ENCODE measurements around the gene CBR3.

The CBR3 gene

DNA sequence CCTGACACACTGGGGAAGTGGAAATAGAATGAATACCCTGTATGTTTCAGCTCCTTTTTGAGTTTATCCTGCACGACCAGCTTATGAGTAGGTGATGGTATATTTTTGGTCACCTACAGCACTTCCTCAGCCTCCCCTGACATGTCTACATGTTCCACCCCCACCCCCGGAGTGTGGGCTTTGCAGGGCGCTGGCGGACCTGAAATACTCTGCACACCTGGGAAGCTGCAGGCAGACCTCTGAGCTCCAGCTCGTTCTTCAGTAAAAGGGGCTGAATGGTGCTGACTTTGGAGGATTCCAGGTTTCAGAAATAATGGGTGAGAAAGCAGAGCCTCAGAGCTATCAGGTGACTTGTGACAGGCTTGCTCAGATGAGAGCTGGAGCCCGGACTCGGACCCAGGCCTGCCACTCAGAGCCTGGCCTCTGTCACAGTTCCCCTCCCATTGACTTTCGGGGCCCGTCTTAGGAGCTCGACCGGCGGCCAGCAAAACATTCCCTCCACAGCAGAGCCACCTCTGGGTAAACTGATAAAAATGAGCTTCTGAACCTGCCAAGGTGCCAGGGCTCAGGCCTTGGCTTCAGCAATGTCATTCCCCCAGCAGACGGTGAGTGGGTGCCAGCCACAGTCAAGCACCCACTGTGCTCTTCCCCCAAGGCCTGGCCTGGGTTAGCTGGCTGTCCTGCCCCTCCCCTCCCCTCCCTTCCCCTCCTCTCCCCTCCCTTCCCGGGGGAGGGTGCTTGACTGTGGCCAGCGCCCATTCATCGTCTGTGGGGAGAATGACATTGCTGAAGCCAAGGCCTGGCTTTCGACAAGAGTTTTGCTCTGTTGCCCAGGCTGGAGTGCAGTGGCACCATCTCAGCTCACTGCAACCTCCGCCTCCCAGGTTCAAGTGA lies 51.9 kb downstream of the CBR3 start:
- no peak for DNase-seq

DNA sequence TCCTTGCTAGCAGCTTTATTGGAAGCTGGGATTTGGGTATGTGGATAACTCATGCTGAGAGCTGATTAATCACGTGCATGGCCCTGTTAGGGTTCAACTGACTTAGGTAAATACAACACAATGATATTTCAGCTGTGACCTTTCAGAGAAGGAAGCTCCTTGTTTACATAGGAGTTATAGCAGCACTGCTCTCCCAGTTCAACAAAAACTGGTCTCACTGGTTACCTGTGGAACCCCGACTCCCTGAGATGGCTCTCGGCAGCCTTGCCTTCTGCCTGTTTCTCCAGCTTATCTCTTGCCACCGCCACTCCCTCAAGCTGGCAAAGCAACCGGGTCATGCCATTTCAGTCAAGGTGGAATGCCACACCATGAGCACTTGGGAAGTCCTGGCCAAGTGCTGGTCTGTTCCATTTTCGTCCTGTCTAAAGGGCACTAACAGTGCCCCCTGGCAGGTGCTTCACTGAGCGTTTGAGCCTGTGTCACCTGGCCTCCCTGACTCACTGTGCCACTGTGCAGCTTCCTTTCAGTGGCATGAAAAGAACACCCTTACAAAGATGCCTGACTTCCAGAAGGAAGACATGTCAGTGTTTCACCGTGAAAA lies 53.3 kb downstream of the CBR3 start:
- no peak for DNase-seq

DNA sequence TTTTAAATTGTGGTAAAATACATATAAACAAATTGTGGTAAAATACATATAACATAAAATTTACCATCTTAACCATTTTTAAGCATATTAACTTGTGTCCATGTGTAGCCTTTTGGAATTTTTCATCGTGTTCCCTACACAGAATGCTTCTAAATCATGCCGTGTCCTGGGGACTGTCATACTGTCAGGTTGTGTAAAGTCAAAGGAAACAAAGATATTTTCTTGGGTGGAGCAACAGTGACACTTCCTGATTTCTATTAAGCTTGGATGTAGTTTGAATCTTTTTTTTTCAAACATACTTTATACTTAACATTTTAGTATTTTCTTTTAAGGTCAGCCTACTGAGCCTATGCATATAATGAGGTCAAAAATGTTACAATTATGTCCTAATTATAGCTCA lies 54.1 kb downstream of the CBR3 start:
- no peak for DNase-seq

- no peak for DNase-seq
Measured at GRCh38 chr21:36190736-36191135, 55.9 kb downstream of the CBR3 start.

GRCh38 chr21:36193200-36193599 lies 58.3 kb downstream of the CBR3 start:
- no peak for DNase-seq

- no peak for DNase-seq
Measured at GRCh38 chr21:36194024-36194423, 59.1 kb downstream of the CBR3 start.

- no peak for DNase-seq
Measured at GRCh38 chr21:36195613-36196012, 60.7 kb downstream of the CBR3 start.
